Breast epithelium (tissue), 4 donors: Measurements from ENCODE around the gene B4GALNT4. TPM values are rescaled to one million over a fixed set of nuclear protein-coding genes. Genes with fewer than 3 reads are reported as not detected.

Experiments
- DNase-seq, 2 donors: peaks; one replicate each; pipeline ENCODE4 v3.0.0-alpha.2; 2019; ENCODE audit warnings: low spot score in 2 of 2
- H3K27ac ChIP-seq, 2 donors: fragments of 200-600 bp; sonication (generic) in 1 of 2; one replicate each; pipeline ENCODE4 v1.5.1; 2016 to 2019; ENCODE audit warnings: mild to moderate bottlenecking in 1 of 2
- H3K27me3 ChIP-seq, 2 donors: fragments of 200-600 bp; sonication (generic) in 1 of 2; one replicate each; pipeline versions ENCODE4 v1.5.1 to v1.6.0; 2017 to 2019; ENCODE audit warnings: control low read depth in 1 of 2, mild to moderate bottlenecking in 1 of 2
- H3K36me3 ChIP-seq: fragments of 200-600 bp; one replicate; pipeline ENCODE4 v1.5.1; 2019
- H3K4me1 ChIP-seq, 2 donors: fragments of 200-600 bp; sonication (generic); one replicate each; pipeline ENCODE4 v1.5.1; 2016 to 2019; ENCODE audit warnings: control low read depth in 1 of 2
- H3K4me3 ChIP-seq, 3 donors: fragments of 200-600 bp; sonication (generic); 1 replicate in 2 of 3; 2 replicates in 1 of 3; pipeline ENCODE4 v1.5.1; 2016 to 2019; ENCODE audit warnings: mild to moderate bottlenecking in 3 of 3, moderate library complexity in 2 of 3
- H3K9me3 ChIP-seq, 2 donors: fragments of 200-600 bp; sonication (generic) in 1 of 2; one replicate each; pipeline ENCODE4 v1.5.1; 2016 to 2019; ENCODE audit warnings: control low read depth in 1 of 2
- CTCF ChIP-seq, 3 donors: fragments of 450-650 bp; IDR thresholded peaks; one replicate each; pipeline ENCODE4 v1.5.1; 2016 to 2017; ENCODE audit warnings: antibody characterized with exemption in 3 of 3, mild to moderate bottlenecking in 3 of 3, moderate library complexity in 3 of 3
- POLR2A ChIP-seq: fragments of 450-650 bp; IDR thresholded peaks from one replicate; pipeline ENCODE4 v1.6.1; 2016; ENCODE audit warnings: antibody characterized with exemption, mild to moderate bottlenecking, moderate library complexity
- POLR2AphosphoS5 ChIP-seq, 3 donors: sonication (generic); formaldehyde crosslinking; IDR thresholded peaks; one replicate each; pipeline ENCODE4 v1.6.1; 2017; ENCODE audit warnings: antibody characterized with exemption in 3 of 3
- intact Hi-C: fragments of 100-400 bp; cut with DNase I; formaldehyde crosslinking; loops from one replicate; pipeline ENCODE4 v1.15.1; 2023; ENCODE audit warnings: low total_unique reads
- total RNA-seq, 3 donors: library from RNA; depleted of rRNA; stranded (reverse); fragments of >200 nt; gene quantifications; one replicate each; pipeline ENCODE4 v1.1.0, GENCODE V29; 2016

B4GALNT4 gene
- total RNA-seq, 3 donors from 2014 or later, result 0.48 to 11.3 (median 8.2) TPM

DNA sequence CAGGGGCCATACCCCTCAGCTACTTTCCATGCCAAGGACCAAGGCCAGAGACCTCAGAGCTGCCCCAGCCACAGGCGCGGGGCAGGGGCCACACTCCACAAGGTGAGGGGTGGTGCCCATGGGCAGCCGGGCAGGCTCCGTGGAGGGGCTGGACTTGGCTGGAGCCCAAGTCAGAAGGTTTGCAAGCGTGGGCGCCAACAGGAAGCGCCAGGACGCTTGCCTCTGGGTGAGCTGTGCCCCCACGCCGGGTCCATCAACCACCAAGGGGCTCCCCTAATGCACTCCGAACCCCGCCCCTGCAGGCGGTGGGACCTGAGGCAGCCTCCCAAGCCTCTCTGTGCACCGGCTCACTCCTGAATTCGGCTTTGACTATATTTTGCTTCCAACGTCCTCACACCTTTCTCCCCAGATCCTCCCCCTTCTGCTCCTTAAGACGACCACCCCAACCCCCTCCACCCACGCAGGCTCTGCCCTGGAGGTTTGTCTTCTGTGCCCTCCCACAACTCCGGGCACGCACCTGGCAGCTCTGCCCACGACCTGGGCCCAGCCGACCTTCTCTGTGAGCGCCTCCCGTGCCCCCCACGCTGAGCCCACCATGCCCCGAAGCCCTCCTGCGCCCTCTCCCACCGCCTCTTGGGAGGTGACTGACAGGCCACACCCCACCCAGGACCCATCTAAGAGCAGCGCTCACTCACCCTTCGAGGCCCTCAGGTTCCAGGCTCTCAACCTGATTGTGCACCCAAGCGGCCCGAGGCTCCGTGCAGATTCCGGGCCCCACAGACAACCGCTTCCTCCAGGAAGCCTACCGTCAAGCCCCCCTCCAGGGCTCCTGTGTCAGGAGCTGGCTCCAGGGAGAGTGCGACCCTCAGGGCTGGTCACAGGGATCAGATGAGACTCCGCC lies 22.1 kb downstream of the B4GALNT4 start:
- Histone ChIP-seq H3K9me3 (peaks cover 7 to 10% of the 10 kb centered on the region in 2 donors), H3K27me3 (peaks cover 0 to 3% of the 10 kb centered on the region in 2 donors), H3K4me1 (peaks cover 10 to 12% of the 10 kb centered on the region in 2 donors), H3K27ac (no peak overlapping the region), H3K4me3 (peak overlapping the region in 2 of 3 donors; percentile 55 to 79), H3K36me3 (no peaks in the 10 kb centered on the region)
- DNase-seq, result no peak
- intact Hi-C loops, result no loop called here
- TF ChIP-seq POLR2A, result no peak
- no peak for TF ChIP-seq CTCF (IDR thresholded peaks at IDR 0.05)
- TF ChIP-seq POLR2AphosphoS5 (IDR thresholded peaks at IDR 0.05), result no peak

DNA sequence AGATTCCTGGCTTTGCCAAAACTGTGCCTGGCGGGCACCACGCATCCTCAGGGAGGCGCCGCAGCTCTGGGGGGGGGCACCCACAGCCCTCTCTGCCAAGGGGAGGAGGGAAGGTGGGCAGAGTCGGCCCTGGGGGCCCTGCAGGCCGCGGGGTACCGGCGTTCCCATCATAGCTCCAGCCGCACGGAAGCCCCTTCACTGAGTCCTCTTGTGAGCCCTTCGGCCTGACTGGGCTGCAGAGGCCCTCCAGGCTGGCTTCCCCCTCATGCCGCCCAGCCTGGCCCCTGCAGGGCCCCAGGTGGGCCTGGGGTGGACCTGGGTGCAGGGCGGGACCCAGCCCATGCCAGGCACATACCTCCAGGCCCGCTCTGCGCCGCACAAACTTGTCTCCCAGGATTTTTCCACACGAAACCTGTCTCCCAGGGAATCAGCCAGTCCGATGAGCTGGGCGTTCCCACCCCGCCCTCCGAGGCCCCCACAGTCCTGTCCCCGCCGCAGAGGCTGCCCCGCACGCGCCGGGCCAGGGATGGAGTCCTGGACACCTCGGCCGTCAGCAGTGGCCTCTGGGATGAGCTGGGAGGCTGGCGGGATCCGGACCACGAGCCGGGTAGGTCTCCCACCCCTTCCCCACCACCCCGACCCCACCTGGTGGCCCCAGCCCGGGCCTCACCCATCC lies 22.9 kb downstream of the B4GALNT4 start:
- Histone ChIP-seq H3K9me3 (peaks cover 0 to 3% of the 10 kb centered on the region in 2 donors), H3K36me3 (no peaks in the 10 kb centered on the region), H3K27me3 (peaks cover 0 to 3% of the 10 kb centered on the region in 2 donors), H3K27ac (peak overlapping the region; percentile 92 to 94), H3K4me1 (peaks cover 10 to 16% of the 10 kb centered on the region in 2 donors), H3K4me3 (peak overlapping the region in 2 of 3 donors; percentile 55 to 79)
- intact Hi-C loops, result no loop called here
- DNase-seq, result no peak
- TF ChIP-seq POLR2AphosphoS5 (IDR thresholded peaks at IDR 0.05) (no peak), CTCF (IDR thresholded peaks at IDR 0.05) (no peak), POLR2A (no peak)

DNA sequence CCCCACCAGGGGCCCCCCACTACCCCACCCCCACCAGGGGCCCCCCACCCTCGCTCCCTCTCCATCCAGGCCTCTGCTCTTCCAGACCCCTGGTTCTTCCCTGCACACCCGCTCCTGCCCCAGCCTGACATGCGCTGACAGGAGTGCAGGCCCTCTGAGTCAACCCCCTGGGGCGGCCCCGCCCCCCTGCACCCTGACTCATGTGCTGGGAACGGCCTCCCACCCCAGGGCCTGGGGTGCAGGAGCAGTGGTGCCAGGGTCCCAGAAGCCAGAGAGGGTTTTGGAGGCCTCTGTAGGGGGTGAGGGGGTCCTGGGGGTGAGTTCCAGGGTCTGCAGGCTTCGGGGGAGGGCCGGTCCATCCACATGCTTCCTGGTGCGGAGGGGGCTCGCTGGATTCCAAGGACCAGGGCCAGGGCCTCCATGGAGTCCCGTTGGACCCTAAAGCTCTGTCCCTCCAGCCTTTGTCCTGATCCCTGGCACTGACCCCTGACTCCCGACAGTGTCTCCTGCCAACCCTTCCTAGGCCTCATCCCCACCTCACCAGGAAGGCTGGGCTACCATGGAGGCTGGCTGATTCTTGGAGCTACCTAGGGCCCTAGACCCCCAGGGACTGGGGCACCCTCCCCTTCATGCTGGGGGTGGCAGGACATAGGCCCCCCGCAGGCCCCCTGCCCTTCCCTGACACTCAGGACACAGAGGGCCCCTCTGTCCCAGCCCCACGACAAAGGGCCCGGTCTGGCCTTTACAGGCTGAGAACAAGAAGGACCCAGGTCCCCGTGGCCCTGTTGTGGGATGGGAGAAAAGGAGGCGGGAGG lies 24.1 kb downstream of the B4GALNT4 start:
- H3K36me3 ChIP-seq, result no peaks in the 10 kb centered on the region
- H3K27ac ChIP-seq, result peak overlapping the region; percentile 92 to 94
- no peak for TF ChIP-seq CTCF (IDR thresholded peaks at IDR 0.05)
- no peak for TF ChIP-seq POLR2AphosphoS5 (IDR thresholded peaks at IDR 0.05)
- no peak for TF ChIP-seq POLR2A
- H3K27me3 ChIP-seq, result peaks cover 0 to 3% of the 10 kb centered on the region in 2 donors
- intact Hi-C loops, result no loop called here
- peak overlapping the region in 2 of 3 donors; percentile 55 to 79 for H3K4me3 ChIP-seq
- no peaks in the 10 kb centered on the region for H3K9me3 ChIP-seq
- peaks cover 10 to 16% of the 10 kb centered on the region in 2 donors for H3K4me1 ChIP-seq
- peak; percentile 87 to 90 for DNase-seq

GRCh38 chr11:394034-394857 lies 24.9 kb downstream of the B4GALNT4 start, which contains the start of gene PKP3:
Gene PKP3 (plus strand): TSS chr11:394209. CDS start chr11:394293, 84 bp downstream.
- H3K36me3 ChIP-seq, result no peaks in the 10 kb centered on the region
- H3K9me3 ChIP-seq, result no peaks in the 10 kb centered on the region
- H3K4me3 ChIP-seq, result peak within 1 kb of the TSS in 2 of 3 donors; percentile 55 to 79
- TF ChIP-seq CTCF (IDR thresholded peaks at IDR 0.05) (no peak), POLR2A (peak; percentile 7), POLR2AphosphoS5 (IDR thresholded peaks at IDR 0.05) (no peak)
- intact Hi-C loops, result no loop called here
- DNase-seq, result peak; percentile 88 to 89
- H3K27ac ChIP-seq, result peak within 1 kb of the TSS; percentile 92 to 94
- peaks cover 0 to 3% of the 10 kb centered on the region in 2 donors for H3K27me3 ChIP-seq
- peaks cover 10 to 16% of the 10 kb centered on the region in 2 donors for H3K4me1 ChIP-seq
